Measurements from ENCODE around the gene ZNF26.
"Not testable (repeated sequence)": the region's sequence is repeated elsewhere in the genome, so short reads cannot be mapped to it uniquely, and the experiment has no call there.

ZNF26 gene

DNA sequence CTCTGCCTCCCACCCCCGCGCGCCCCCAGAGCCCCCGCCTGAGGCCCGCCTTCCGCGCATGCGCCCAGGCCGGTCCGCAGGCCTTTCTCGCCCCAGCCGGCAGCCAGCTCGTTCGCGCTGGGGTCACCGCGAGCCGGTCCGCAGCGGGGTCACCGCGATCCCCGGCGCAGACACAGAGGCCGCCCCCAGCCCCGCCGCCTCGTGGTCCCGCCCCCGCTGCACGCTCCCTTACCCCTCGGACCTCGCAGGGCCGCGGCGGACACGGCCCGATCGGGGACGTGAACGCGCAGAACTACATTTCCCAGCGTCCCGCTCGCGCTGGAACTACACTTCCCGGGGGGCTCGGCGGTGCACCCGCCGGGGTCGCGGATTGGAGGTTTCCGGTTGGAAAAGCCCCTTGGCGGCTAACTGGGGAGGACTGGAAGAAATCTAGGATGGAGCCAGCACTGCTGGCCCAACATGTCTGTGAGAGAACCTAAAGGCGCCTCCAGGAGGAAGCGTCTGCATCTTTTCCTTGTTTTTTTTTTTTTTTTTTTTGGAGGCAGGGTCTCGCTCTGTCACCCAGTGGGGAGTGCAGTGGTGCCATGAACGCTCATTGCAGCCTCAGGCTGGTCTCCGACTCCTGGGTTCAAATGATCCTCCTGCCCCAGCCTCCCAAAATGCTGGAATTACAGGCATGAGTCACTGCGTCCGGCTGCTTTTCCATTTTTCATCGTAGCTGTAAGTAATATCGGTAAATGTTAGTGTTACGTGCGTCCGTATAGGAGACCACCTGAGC is 30.0 kb upstream of the ZNF26 start, which contains the start of gene ZNF605:
Gene ZNF605, minus strand, starts transcription at position 296 of the 778 bp plus-strand sequence. CDS start 10,671 bp downstream, outside the sequence.
- peak; percentile 77 for DNase-seq

DNA sequence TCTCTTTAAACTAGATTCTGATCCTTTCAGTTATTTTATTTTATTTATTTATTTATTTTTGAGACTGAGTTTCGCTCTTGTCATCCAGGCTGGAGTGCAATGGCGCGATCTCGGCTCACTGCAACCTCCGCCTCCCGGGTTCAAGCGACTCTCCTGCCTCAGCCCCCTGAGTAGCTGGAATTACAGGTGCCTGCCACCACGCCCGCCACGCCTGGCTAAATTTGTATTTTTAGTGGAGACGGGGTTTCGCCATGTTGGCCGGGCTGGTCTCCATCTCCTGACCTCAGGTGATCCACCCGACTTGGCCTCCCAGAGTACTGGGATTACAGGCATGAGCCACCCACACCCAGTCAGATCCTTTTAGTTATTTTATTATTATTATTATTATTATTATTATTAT is 24.4 kb upstream of the ZNF26 start:
- DNase-seq = not testable (repeated sequence)

DNA sequence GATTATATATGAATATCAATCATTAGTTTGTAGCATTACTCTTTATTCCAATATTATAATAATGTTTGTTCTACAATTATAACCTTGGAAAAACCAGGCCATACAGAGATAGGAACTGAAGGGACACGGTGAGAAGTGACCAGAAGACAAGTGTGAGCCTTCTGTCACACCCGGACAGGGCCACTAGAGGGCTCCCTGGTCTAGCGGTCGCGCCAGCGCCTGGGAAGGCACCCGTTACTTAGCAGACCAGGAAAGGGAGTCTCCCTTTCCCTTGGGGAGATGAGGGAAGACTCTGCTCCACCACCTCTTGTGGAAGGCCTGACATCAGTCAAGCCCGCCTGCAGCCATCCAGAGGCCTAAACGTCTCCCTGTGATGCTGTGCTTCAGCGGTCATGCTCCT is 22.2 kb upstream of the ZNF26 start:
- not testable (repeated sequence) for DNase-seq

DNA sequence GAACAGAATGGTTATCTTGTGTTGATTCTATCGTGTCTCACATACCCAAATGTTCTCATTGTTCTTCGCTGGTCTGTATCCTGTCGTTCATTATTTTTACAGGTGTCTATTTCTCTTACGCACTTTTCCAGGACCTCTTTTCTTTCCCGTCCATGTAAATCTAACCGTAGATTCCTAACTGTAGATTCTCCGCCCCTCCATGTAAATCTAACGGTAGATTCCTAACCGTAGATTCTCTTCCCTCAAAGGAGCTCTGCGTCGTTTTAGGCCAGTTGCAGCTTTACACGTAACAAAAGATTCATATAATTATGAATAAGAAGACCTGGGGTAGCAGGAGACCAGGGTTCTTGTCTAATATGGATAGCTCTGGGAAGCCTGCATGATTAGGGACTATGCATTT is 20.4 kb upstream of the ZNF26 start:
- no peak for DNase-seq

DNA sequence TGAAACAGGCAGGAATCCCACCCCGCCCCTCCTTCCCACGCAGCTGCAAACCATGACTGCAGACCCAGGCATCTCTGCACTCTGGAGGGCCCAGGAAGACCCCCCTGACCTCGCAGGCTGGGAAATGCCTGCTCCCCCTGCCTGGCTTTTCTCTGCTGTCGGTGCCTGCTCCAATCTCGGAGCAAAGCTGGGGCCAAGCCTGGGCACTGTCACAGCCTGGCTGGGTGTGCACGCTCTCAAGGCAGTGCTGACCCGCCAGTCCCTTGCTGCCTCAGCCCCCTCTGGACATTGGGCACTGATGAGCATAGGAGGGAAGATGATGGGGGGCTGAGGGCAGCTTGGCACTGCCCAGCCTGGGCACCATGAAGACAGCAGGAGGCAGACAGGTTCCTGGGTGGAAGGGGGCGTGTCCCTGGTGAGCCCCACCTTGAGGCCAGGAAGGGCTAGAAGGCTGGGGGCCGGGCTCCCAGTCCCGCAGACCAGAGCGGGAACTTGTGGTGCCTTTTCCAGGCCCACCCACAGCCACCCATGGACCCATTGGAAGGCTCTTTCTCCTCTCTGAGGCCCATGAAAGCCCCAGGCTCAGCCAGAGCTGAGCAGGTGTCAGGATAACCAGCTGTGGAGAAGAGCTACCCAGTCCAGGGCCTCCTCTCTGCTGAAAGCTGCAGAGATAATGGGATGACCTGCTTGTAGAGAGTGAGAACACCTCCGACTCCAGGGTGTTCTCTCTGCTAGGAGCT is 19.3 kb upstream of the ZNF26 start:
- no peak for DNase-seq

DNA sequence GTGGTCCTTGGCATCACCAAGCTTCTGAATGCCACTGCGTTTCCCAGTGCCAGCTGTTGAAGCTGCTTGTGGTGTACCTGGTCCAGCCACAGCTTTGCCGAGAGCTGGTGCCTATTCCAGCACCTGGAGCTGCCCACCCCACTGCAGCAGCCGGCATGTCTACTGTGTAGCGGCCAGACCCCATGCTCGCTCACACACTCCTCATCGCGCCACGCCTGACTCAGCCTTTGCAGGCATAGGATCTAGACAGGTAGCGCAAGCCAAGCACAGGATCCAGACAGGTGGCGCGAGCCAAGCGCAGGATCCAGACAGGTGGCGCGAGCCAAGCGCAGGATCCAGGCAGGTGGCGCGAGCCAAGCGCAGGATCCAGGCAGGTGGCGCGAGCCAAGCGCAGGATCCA is 18.4 kb upstream of the ZNF26 start:
- no peak for DNase-seq

DNA sequence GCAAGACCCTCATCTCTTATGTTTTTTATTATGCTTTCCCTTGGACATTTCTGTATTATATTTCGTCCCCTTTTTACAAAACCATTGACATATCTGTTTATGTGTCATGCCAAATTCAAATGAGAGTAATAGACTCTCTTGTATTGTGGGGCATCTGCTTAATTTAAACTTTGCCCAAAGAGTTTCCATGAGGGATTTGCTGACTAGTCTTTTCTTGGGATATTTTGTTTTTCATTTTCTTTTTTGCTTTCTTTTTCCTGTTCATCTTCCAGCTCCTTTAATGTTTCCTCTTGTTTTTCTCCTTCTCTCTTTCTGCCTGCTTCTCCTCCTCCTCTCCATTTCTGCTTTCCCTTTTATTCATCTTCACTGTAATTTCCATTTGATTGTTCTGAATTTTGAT is 13.8 kb upstream of the ZNF26 start:
- DNase-seq = no peak

DNA sequence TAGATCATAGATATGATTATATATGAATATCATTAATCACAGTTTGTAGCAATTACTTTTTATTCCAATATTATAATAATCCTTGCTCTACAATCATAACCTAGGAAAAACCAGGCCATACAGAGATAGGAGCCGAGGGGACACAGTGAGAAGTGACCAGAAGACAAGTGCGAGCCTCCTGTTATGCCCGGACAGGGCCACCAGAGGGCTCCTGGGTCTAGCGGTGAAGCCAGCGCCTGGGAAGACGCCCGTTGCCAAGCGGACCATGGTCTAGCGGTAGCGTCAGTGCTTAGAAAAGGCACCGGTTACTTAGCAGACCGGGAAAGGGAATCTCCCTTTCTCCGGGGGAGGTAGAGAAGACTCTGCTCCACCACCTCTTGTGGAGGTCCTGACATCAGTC is 9.3 kb upstream of the ZNF26 start:
- not testable (repeated sequence) for DNase-seq

DNA sequence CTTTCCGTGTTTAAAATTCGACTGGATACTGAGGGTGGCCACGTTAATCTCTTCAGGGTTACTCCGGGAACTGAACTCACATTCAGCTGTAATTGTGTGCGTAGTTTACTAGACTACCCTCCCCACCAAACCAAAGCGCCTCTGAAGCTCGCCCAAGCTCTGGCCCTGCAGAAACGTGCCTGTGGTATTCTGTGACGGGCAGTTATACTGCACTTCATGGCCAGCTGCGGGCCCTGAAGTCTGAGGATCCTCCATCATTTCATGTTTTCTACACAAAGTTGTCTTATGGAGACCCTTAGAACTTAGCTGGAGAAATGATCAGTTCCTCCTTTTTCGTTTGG is 688 bp downstream of the ZNF26 start:
- DNase-seq = no peak

DNA sequence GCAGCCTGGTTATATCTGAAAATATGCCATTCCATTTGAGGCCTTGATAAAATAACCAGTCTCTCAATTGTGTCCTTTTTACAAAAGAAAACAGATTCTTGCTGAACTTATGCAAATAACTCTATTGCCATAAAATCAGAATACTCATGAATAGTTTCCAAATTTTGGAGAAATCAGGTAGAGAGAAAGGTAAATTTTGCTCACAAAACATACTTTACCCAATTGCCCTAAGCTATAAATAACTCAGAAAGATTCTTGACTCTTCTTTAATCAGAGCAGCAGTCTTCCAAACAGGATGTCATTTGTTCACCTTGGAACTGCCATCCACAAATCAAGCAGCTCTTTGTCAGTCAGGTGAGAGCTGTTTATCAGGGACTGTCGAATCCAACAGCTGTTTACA is 12.6 kb downstream of the ZNF26 start:
- no peak for DNase-seq

DNA sequence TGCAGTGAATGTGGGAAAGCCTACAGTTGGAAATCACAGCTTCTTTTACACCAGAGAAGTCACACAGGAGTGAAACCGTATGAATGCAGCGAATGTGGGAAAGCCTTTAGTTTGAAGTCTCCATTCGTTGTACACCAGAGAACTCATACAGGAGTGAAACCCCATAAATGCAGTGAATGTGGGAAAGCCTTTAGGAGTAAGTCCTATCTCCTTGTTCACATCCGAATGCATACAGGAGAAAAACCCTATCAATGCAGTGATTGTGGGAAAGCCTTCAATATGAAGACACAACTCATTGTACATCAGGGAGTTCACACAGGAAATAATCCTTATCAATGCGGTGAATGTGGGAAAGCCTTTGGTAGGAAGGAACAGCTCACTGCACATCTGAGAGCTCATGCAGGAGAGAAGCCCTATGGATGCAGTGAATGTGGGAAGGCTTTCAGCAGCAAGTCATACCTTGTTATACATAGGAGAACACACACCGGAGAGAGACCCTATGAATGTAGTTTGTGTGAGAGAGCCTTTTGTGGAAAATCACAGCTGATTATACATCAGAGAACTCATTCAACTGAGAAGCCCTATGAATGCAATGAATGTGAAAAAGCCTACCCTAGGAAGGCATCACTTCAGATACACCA is 24.6 kb downstream of the ZNF26 start:
- no peak for DNase-seq

DNA sequence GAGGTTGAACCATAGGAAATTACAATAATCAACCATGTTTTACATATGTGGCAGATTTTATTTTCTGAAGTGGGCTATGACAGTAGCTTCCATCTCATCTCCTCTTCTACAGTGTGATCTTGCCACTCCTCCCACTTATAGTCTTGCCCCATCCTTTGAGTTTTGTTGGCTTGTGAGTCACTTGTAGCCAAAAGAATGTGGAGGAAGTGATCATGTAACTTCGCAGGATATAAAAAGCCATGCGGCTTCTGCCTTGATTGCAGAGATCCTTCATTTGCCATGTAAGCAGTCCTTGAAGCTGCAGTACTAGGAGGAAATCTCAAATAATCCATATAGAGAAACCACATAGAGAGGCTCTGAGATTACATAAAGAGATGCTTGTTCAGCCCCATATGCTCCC is 37.4 kb downstream of the ZNF26 start:
- no peak for DNase-seq

DNA sequence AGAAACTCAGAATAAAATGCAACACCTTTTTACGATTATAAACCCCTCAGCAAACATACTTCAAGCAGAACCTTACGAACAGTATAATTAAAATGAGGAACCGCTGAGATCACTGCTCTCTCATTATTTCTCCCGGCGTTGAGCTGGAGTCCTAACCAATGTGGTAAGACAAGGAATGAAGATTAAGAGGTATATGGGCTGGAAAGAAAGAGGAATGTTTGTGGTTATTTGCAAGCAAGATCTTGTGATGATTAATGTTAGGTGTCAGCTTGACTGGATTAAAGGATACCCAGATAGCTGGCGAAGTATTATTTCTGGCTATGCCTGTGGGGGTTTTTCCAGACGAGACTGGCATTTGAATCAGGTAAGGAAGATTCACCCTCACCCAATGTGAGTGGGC is 40.8 kb downstream of the ZNF26 start:
- DNase-seq = no peak

DNA sequence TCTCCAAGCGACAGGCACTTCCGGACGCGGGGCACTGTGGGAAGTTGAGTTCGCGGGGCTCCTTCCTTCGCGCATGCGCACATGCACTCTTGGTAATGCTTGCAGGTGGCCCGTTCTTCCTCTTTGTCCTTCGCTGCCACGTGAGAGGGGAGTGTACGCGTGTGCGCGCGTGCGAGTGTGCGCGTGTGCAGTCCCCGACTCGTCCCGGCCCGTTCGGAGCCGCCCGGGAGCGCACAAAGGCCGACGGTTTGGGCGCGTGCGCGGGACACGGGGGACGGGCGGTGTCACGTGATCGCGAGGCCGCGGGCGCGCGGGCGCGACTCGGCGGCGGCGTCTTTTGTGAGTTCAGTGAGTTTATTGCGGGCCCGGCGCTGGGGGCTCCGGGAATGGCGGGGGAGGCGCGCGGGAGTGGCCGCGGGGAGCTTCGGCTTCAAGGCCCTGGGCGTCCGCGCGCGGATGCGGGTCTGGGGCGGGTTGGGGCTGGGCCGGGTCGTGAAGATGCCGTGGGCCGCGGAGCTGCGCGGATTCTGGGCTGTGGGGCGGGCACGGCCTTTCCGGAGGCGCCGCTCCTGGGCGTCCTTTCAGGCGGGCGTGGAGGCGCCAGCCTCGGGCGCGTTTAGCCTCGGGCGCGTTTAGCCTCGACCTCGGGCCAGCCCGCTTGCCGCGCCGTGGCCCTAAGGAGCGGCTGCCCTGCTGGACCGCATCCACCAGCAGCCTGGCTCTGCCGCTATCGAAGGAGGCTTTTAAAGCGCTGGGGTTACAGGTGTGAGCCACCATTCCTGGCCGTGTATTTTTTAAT is 51.2 kb downstream of the ZNF26 start, which contains the start of gene ZNF84:
Gene ZNF84, plus strand, starts transcription at position 303 of the 799 bp plus-strand sequence. CDS start 3,959 bp downstream, outside the sequence.
- peak; percentile 99 for DNase-seq

DNA sequence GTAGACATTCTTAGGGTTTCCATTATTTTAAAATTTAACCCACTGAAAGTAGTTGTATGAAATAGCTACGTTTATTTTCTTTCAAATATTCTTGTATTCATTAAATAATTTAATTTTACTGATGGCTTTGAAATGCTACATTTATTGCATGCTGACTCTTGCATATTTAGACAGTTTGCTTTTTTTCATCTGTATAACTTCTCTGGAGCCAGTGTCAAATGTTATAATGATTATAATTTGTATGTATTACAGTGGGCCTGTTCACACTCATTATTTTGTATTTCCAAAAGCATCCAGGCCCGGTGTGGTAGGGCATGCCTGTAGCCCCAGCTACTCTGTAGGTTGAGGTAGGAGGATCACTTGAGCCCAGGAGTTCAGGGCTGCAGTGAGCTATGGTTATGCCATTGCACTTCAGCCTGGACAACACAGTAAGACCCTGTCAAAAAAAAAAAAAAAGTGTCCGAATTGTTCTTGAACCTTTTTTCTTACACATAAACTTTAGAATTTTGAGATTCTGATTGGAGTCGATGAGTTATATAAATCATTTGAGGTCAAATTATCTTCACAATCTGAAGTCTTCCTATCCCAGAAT is 52.0 kb downstream of the ZNF26 start:
- DNase-seq = no peak

DNA sequence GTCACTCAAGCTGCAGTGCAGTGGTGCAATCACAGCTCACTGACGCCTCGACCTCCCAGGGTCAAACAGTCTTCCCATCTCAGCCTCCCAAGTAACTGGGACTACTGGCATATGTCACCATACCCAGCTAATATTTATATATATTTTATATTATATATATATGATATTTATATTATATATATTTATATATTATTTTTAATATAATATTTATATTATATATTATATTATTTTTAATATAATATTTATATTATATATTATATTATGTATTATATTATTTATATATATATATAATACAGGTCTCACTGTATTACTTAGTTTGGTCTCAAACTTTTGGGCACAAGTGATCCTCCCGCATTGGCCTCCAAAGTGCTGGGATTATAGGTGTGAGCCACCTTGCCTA is 60.5 kb downstream of the ZNF26 start:
- no peak for DNase-seq

DNA sequence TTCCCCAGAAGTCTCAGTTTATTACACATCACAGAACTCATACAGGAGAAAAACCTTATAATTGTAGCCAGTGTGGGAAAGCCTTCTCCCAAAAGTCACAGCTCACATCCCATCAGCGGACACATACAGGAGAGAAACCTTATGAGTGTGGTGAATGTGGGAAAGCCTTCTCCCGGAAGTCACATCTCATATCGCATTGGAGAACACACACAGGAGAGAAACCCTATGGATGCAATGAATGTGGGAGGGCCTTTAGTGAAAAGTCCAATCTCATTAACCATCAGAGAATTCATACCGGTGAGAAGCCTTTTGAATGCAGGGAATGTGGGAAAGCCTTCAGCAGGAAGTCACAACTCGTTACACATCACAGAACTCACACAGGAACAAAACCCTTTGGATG is 71.3 kb downstream of the ZNF26 start:
- no peak for DNase-seq

DNA sequence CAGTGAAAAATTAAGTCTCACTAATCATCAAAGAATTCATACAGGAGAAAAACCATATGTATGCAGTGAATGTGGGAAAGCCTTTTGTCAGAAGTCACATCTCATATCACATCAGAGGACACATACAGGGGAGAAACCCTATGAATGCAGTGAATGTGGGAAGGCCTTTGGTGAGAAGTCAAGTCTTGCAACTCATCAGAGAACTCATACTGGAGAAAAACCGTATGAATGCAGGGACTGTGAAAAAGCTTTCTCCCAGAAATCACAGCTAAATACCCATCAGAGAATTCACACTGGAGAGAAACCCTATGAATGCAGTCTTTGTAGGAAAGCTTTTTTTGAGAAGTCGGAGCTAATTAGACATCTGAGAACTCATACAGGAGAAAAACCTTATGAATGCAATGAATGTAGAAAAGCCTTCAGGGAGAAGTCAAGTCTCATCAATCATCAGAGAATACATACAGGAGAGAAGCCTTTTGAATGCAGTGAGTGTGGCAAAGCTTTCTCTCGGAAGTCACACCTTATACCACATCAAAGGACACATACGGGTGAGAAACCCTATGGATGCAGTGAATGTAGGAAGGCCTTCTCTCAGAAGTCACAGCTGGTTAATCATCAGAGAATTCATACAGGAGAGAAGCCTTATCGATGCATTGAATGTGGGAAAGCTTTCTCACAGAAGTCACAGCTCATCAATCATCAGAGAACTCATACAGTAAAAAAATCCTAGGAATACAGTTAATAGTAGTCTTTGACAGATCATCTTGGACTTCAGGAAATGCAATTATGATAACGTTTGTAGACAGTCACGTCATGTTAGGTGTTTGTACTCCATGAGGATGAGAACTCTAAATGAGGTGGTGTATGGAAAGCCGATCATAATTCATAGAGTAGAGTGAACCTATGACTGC is 72.3 kb downstream of the ZNF26 start:
- DNase-seq = no peak

DNA sequence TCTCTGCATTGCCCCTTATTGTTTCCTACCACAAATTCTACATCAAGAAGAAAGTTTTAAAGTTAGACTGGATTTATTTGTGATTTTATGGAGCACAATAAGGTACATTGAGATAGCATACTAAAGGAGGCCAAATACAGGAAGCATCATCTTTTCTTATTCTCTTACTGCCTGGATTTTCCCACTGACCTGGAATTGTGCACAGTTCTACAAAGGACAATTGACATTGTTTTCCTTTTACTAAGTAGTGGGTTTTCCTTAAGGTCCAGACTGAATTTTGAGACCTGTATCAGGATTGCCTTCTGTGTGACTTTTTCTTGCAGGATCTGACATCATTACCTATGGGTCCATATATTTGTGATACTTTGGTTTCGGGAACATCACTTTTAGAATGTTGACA is 75.8 kb downstream of the ZNF26 start:
- DNase-seq = no peak

DNA sequence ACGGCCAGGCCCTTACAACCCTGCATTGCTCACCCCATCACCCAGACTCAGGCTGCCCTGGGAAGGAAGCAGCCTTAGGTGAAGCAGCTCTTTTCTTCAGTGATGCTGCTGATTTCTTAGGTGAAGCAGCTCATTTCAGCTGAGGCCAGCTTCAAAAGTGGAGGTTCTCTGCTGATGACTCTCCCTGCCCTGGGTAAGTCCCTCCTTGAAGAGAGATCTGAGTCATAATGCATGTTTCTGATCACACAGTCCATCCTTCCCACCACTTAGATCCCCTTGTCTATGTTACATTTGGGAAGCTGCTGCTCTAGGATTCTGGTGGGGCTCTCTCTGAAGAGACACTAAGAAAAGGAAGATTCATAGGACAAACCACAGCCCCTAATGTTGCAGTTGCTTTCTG is 77.4 kb downstream of the ZNF26 start:
- no peak for DNase-seq

DNA sequence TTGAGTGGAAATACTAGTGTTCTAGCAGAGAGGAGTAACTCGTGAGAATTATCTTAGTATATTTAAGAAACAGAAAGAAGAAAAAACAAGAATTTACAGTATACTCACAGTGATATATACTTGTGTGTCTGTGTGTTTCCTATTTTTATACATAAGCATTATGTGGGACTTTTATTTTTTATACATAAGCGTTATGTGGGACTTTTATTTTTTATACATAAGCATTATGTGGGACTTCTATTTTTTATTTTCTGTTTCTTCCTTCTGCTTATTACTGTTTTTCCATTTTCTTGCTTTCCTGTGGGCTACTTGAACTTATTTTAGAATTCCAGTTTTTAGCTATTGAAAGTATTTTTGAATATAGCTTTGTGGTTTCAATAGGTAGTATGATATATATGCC is 87.7 kb downstream of the ZNF26 start:
- no peak for DNase-seq
